HG03432 (cell line): ENCODE results near the gene UBE2L6.

Experiments
- ATAC-seq: cut with Tn5 transposase; IDR thresholded peaks from one replicate; pipeline ENCODE4 v1.9.1; 2021; ENCODE audit warnings: mild to moderate bottlenecking, moderate library complexity; ENCODE audit not compliant: unreplicated experiment

UBE2L6 gene

GRCh38 chr11:57567515-57568329 is at the start of gene UBE2L6:
Gene UBE2L6, minus strand, starts transcription at chr11:57567672. Its CDS starts 61 bp downstream, at chr11:57567611.
- ATAC-seq: peak; percentile 77

DNA sequence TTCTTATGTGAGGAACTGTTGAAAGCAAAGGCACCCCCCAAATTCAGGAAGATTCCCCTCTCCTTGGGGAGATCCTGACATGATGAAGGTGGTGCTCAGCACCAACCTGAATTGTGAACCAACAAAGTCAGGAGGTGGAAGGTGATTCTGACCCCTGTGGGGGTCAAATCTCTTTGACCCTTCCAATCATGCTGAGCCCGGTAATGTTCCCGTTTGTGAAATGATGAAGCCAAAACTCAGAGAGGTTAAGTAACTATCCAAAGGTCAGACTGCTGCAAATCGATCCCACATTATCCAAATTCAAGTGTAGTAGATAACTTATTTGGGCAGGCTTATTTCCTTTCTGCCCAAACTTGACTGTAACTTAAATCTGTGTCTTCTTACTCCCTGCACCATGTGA is 49.1 kb upstream of the UBE2L6 start:
- no peak for ATAC-seq

DNA sequence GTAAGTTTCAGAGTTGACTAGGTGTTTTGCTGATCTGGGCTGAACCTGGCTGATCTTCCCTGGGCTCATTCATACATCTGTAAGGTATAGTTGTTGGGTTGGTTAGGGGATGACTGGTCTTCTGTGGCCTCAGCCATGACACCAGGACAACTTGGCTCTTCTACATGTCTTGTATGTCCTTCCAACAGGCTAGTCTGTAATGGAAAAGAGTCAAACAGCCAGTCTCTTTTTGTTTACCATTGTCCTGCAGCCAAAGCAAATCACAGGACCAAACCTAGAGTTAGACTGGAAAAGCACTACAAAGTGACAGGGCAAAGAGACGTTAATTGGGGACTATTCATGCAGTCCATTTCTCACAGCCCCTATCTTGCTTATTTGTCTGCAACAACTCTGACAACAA is 47.8 kb upstream of the UBE2L6 start:
- ATAC-seq: no peak

GRCh38 chr11:57614234-57614772 is 46.8 kb upstream of the UBE2L6 start:
- no peak for ATAC-seq

GRCh38 chr11:57610170-57610569 is 42.7 kb upstream of the UBE2L6 start:
- no peak for ATAC-seq

DNA sequence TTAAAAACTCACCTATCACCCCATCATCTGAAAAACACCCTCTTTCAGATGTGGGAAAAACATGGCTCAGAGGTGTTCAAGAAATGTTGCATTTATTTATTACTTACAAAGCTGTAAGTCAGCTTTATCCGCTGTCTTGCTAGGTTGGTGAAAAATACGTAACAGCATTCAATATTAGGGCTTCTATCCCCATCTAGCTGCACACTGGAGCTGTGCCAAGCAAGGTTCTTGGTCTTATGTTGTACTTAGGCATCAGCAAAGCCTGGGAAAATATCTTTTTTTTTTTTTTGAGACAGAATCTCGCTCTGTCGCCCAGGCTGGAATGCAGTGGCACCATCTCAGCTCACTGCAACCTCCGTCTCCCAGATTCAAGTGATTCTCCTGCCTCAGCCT is 37.6 kb upstream of the UBE2L6 start:
- ATAC-seq: no peak

- ATAC-seq: no peak
Measured at GRCh38 chr11:57604296-57605027, 37.0 kb upstream of the UBE2L6 start.

- no peak for ATAC-seq
Measured at GRCh38 chr11:57601297-57601696, 33.8 kb upstream of the UBE2L6 start.

- no peak for ATAC-seq
Measured at GRCh38 chr11:57599381-57599780, 31.9 kb upstream of the UBE2L6 start.

GRCh38 chr11:57598831-57599155 is 31.3 kb upstream of the UBE2L6 start:
- ATAC-seq: no peak

DNA sequence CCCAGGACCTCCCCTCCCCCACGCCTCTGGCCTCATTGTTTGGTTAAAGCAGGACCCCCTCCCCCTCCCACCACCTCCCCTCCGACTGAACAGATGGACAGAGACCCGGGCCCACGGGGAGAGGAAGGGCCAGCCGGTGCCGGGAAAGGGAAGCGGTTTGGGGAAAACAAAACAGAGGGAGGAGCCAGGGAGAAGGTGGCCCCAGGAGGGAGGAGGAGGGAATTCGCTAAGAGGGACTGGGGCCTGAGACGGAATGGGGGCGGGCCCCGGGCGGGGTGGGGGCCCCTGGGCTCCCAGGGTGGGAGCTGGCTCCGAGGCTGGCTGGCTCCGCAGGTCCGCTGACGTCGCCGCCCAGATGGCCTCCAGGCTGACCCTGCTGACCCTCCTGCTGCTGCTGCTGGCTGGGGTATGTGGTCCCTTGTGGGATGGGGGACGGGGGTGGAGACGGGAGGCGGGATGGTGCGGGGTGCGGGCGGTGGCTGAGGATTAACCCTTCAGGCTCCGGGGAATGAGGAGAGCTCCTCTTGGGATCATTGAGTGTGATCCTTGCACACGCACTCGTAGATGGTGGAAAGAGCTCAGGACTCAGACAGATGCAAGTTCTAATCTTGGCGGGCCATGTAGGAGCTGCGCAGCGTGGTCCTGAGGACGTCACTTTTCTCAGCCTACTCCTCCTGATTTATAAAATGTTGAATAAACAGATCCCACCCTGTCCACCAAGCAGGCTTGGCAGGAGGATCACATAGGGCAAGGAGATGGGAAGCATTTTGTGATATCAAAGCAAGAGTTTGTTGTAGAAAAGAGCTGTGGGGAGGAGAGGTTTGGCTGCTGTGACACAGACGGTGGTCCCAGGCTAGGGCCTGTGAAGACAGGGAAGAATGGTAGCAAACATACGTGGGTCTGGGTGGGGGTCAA is 30.7 kb upstream of the UBE2L6 start:
- no peak for ATAC-seq

DNA sequence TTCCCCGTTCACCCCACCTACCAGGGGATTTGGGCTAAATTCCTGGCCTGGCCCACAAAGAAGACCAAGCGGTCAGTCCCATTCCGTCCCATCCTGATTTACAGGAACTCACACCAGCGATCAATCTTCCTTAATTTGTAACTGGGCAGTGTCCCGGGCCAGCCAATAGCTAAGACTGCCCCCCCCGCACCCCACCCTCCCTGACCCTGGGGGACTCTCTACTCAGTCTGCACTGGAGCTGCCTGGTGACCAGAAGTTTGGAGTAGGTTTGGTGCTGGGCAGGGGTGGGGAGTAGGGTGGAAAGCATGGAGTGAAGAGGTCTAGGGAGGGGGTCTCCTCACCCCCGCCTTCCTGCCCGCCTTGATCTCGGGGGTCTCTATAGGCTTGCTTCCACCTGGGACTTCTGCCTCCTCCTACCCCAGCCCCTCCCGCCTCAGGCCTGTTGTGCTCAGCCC is 30.0 kb upstream of the UBE2L6 start, which contains the start of gene SERPING1:
TSS of gene SERPING1 (plus strand) at position 225 of the 455 bp plus-strand sequence. CDS start 586 bp downstream, outside the sequence.
- no peak for ATAC-seq

GRCh38 chr11:57596266-57596885 is 28.9 kb upstream of the UBE2L6 start:
- no peak for ATAC-seq

DNA sequence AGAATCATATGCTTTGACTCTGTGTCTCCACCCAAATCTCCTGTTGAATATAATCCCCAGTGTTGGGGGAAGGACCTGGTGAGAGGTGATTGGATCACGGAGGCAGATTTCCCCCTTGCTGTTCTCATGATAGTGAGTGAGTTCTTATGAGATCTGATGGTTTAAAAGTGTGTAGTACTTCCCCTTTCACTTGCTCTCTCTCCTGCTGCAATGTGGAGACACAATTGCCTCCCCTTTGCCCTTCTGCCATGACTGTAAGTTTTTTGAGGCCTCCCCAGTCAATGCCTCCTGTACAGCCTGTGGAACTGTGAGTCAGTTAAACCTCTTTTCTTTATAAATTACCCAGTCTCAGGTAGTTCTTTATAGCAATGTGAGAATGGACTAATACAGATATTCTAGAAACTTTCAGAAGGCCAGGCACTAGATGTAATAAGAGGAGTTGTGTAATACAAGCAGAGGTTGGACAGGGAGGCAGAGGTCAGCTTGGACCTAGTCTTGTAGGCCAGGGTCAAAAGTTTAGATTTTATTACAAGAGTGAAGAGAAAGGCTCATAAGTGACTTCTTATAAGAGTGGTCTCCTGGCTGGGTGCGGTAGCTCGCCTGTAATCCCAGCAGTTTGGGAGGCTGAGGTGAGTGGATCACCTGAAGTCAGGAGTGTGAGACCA is 20.7 kb upstream of the UBE2L6 start:
- ATAC-seq: no peak

GRCh38 chr11:57586711-57587245 is 19.3 kb upstream of the UBE2L6 start:
- ATAC-seq: no peak

DNA sequence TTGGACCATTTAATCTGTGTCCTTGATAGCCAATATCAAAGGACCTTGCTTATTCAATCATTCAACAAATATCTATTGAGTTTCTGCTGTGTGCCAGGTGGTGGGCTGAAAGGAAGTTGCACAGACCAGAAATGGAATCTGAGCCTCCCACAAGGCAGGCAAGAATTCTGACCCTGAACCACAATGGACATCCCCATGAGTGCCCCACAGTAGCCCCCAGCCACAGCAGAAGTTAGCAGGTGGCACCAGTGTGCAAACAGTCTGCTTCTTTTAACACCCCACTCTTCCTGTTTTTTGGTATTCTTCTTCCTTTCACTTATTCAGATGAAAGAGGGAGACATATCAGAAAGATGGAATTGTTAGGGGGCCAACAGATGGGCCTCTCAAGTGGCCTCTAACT is 17.8 kb upstream of the UBE2L6 start:
- peak; percentile 57 for ATAC-seq

DNA sequence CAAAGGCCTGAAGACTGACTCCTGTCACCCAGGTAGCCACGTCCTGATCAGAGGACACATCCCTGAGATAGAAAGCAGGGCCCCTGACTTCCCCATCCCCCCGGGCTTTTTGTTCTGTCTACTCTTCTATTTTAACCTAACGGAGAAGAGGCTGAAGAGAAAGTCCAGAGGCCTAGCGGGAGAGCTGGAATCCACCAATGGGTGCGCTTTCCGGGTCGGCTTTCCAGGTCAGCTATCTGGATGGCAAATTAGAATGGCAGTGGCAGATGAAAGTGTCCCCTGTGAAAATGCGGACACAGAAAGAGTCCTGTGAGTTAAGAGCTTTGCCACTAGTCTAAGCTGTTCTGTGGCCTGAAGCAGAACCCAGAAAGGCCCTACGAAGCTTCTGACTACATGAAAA is 16.9 kb upstream of the UBE2L6 start:
- ATAC-seq: no peak

DNA sequence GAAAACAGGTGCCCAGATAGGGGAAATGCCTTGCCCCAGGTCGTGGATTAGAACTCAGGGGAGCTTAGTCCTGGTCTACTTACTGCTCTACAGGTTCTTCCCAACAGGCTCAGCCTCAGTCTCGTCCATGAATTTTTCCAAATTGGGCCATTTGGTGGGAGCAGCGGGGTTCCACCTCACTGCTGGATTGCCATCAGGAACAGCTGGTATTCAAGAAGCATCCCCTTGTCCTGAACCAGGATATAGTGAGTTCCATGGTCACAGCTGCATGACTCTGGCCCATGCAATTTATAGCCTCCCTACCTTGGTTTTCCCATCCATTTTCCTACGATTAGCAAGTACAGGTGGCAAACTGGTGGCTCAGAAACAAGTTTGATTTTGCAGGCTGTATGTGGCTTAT is 6.6 kb upstream of the UBE2L6 start:
- no peak for ATAC-seq

DNA sequence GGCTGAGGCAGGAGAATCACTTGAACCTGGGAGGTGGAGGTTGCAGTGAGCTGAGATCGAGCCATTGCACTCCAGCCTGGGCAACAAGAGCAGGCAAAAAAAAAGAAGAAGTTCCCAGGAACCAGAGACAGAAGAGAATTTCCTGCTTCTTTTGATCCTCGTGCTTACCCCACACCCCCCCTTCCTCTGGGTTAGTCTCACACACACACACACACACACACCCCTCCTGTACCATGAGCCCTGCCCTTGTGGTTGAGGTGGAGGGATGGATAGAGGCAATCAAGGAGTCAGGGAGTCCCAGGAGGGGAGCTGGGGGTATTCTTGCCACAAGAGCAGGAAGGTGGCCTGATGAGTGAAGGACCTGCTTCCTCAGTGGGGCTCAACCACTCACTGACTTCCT is 4.1 kb upstream of the UBE2L6 start:
- ATAC-seq: no peak

- ATAC-seq: peak; percentile 9
Measured at GRCh38 chr11:57568330-57568766, 876 bp upstream of the UBE2L6 start.
